ENCODE measurements around the gene PRCD. TPM values are rescaled to one million over a fixed set of nuclear protein-coding genes. Genes with fewer than 3 reads are reported as not detected.

PRCD gene, protein sequence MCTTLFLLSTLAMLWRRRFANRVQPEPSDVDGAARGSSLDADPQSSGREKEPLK
- 3.7 and 14.2 TPM in 2 replicates for total RNA-seq

DNA sequence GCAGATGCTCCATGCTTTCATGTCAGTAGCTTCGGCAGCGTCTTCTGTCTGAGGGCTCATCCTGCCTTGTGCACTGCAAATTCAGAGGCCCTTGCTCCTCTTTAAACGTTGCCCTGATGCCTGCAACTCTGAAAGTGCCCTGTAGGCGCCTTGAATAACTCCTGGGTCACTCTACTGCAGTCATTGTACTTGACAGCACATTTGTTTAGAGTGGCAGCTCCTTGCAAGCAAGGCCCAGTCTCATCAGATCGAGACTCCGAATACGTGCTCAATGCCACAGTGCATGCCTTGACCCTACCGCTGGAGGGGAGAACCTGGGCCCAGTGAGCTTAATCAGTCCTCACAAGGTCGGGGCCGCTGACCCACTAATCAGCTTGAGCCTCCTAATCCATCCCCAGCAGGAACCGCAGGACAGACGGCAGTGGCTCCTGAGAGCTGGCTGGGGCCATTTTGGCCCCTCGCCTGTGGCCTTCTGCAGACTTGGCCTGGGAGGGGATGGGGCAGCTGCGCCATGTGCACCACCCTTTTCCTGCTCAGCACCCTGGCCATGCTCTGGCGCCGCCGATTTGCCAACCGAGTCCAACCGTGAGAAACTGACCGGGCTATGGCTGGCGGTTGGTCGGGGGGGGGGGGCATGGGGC is at the start of gene PRCD:
Gene PRCD (plus strand): TSS at position 414 of the 641 bp plus-strand sequence. CDS start 98 bp downstream, at position 512.

DNA sequence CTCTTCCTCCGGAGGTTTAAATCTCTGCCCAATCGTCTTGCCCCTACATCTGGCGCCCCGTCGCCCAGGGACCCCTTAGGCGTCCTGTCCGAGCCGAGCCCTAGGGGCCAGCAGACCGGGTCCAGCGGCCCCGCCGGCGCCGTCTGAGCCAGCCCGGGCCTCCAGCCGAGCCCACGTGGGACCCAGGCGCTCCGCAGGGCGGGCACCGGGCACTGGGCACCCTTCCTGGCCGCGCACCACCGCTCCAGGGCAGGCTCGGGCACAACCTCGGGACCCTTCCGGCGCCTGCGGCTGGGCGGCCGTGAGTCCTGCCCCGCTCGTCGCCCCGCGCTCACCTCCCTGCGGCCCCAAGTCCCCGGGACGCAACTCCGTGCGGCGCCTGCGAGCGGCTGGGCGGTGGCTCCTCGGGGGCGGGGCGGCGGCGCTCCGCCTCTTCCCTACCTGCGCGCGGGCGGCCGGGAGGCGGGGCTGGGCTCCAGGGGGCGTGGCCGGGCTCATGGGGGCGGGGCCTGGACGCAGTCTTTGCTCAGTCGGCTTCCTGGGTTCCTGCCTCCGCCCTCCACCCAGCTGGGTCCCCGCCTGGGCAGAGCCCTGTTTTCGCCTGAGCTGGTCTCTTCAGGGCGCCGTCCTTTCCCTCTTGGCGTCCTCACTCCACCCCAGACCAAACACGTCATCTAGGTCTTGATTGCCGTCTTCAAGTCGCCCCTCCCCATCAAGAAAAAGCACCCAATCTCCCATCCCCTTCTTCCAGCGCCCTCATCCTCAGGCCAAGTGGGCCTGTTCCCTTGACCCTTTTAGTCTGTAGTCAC is 38.6 kb upstream of the PRCD start, which contains the start of gene RHBDF2:
Gene RHBDF2 (minus strand): TSS at position 406 of the 809 bp plus-strand sequence. CDS start 19,899 bp downstream, outside the sequence.

DNA sequence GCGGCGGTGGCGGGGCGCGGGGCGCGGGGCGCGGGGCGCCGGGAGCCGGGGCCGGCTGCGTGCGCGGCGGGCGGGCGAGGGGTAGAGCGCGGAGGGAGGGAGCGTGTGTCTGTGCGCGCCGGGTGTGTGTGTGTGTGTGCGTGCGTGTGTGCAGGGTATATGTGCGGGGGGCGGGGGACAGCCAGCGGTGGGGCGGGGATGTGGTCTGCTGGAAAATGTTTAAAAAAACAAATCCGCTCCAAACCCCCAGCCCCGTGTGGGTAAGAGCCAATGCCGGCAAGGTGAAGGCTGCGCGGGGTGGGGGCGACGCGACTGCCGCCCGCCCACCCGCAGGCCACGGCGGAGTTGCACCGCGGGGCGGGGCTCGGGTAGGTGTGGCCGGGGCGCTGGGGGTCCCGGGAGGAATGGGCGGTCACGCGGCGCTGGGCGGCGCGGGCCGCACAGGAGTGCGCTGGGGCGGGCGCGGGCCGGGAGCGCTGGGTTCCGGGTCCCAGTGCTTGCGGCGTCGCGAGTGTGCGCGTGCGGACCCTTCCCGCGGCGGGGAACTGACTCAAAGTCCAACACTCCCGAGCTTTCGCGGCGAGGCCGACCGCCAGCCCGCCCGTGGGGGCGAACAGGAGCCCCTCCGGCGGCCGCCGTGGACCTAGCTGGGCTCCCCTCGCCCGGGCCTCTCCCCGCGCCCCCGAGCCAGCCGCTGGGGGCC is 2.1 kb upstream of the PRCD start, which contains the start of gene CYGB:
Gene CYGB (minus strand): TSS at position 132 of the 703 bp plus-strand sequence. CDS start 167 bp downstream, outside the sequence.

DNA sequence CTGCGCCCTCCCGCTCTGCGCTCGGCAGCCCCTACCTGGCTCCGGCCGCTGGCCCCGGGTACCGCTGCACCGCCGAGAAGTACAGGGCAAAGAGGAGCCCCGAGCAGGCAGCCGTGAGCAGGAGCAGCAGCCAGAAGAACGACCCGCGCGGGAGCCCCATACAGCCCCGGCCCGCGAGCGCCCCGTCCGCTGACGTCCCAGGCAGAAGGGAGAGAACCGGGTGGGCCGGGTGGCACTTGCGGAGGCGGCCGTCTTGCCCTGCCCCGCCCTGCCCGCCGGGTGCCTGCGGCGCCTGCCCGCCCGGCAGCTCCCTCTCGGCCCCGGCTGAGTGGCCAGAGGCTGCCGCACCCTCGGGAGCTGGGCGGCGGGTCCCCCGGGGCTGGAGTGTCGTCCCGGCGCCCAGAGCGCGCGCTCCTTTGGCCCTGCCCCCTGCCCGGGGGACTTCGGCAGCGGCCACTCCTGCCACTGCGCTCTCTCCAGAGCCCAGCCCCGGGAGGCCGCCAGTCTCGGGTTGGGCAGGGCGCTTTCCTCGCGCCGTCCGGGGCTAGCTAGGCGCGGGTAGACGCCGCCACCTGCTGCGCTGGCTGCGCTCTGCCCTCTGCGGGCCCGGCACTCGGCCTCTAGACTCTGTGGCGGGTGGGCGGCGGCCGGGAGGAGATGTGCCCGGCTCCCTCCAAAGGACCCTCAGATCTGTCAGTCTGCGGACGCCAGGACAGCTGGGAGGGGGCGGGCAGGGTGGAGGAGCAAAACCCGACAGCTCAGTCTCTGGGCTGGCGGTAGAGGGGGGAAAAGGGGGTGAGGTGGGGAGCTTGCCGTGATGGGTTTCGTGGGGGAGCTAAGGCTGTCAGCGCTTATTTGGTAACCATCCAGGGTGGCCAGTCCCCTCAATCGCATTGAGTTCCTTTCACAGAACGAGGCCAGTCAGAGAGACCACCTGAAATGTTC is 46.1 kb downstream of the PRCD start, which contains the start of gene ST6GALNAC2:
Gene ST6GALNAC2 (minus strand): TSS at position 212 of the 945 bp plus-strand sequence. CDS start 52 bp downstream, at position 160.

Other genes with a start within 250 kb of the PRCD start
- gene QRICH2, start 231.8 kb upstream of the PRCD start, total RNA-seq: 0.24 and 0.65 TPM in 2 replicates
- 18.4 and 22.1 TPM in 2 replicates for gene PRPSAP1, start 186.1 kb upstream of the PRCD start, total RNA-seq
- gene SPHK1, start 155.4 kb upstream of the PRCD start, total RNA-seq: 16.6 and 85.6 TPM in 2 replicates
- 13.4 and 29.1 TPM in 2 replicates for gene UBE2O, start 86.9 kb upstream of the PRCD start, total RNA-seq
- gene AANAT, start 72.4 kb upstream of the PRCD start, total RNA-seq: not detected in 2 replicates
- 12.5 and 51.8 TPM in 2 replicates for gene RHBDF2, start 38.6 kb upstream of the PRCD start, total RNA-seq
- 92.3 and 137 TPM in 2 replicates for gene CYGB, start 2.3 kb upstream of the PRCD start, total RNA-seq
- gene ST6GALNAC2, start 45.8 kb downstream of the PRCD start, total RNA-seq: 0.72 and 2.5 TPM in 2 replicates
- gene ST6GALNAC1, start 103.7 kb downstream of the PRCD start, total RNA-seq: 0.26 TPM in 1 of 2 replicates, not detected in the other
- 74.6 and 180 TPM in 2 replicates for gene MXRA7, start 170.9 kb downstream of the PRCD start, total RNA-seq
- gene JMJD6, start 186.6 kb downstream of the PRCD start, total RNA-seq: 27.5 and 30.2 TPM in 2 replicates
- gene METTL23, start 186.8 kb downstream of the PRCD start, total RNA-seq: 34.4 and 37.9 TPM in 2 replicates
- gene SRSF2, start 197.3 kb downstream of the PRCD start, total RNA-seq: 207 and 239 TPM in 2 replicates
- gene MFSD11, start 198.1 kb downstream of the PRCD start, total RNA-seq: 12.8 and 23.7 TPM in 2 replicates

Measured in epithelial cell of alveolus of lung (primary cell).